ENCODE results near the gene ACKR3.

Gene ACKR3

GRCh38 chr2:236569573-236569973 lies at the start of gene ACKR3:
Gene ACKR3, plus strand, starts transcription at chr2:236569825. Its CDS starts 10,641 bp downstream, at chr2:236580466.
- Mint-ChIP-seq H3K4me3 (peak within 1 kb of the TSS; percentile 57 to 88), H3K9me3 (no peaks in the 10 kb centered on the region), H3K27me3 (peaks cover 9 to 23% of the 10 kb centered on the region in 2 donors), H3K4me1 (peaks cover 18 to 42% of the 10 kb centered on the region in 2 donors), H3K36me3 (no peaks in the 10 kb centered on the region), H3K27ac (peak within 1 kb of the TSS; percentile 70)
- peak; percentile 93 for ATAC-seq (replicated peaks)
- DNase-seq = peak; percentile 64

- H3K4me1 Mint-ChIP-seq = peaks cover 0 to 2% of the 10 kb centered on the region in 2 donors
- H3K27me3 Mint-ChIP-seq = peaks cover 10 to 23% of the 10 kb centered on the region in 2 donors
- ATAC-seq (replicated peaks) = no peak
- no peaks in the 10 kb centered on the region for H3K36me3 Mint-ChIP-seq
- no peak overlapping the region for H3K4me3 Mint-ChIP-seq
- peaks cover 0 to 1% of the 10 kb centered on the region in 2 donors for H3K9me3 Mint-ChIP-seq
- no peak overlapping the region for H3K27ac Mint-ChIP-seq
- no peak for DNase-seq
These were observed 48.1 kb upstream of the ACKR3 start for GRCh38 chr2:236521556-236521955.

GRCh38 chr2:236523249-236523648 lies 46.4 kb upstream of the ACKR3 start:
- DNase-seq (no peak), ATAC-seq (replicated peaks) (no peak)
- Mint-ChIP-seq H3K4me1 (peaks cover 0 to 4% of the 10 kb centered on the region in 2 donors), H3K4me3 (no peak overlapping the region), H3K27ac (no peak overlapping the region), H3K27me3 (peaks cover 15 to 23% of the 10 kb centered on the region in 2 donors), H3K9me3 (peaks cover 0 to 1% of the 10 kb centered on the region in 2 donors), H3K36me3 (no peaks in the 10 kb centered on the region)

GRCh38 chr2:236525411-236525997 lies 44.1 kb upstream of the ACKR3 start:
- no peak for ATAC-seq (replicated peaks)
- DNase-seq = no peak

GRCh38 chr2:236526455-236527158 lies 43.0 kb upstream of the ACKR3 start:
- no peak overlapping the region for H3K4me3 Mint-ChIP-seq
- H3K36me3 Mint-ChIP-seq = no peaks in the 10 kb centered on the region
- peaks cover 0 to 1% of the 10 kb centered on the region in 2 donors for H3K9me3 Mint-ChIP-seq
- H3K4me1 Mint-ChIP-seq = peaks cover 0 to 16% of the 10 kb centered on the region in 2 donors
- H3K27ac Mint-ChIP-seq = no peak overlapping the region
- peaks cover 15 to 19% of the 10 kb centered on the region in 2 donors for H3K27me3 Mint-ChIP-seq
- ATAC-seq (replicated peaks) (no peak), DNase-seq (no peak)

More at GRCh38 chr2:236525411-236525997, 44.1 kb upstream of the ACKR3 start:
- Mint-ChIP-seq H3K9me3 (peaks cover 0 to 1% of the 10 kb centered on the region in 2 donors), H3K27ac (no peak overlapping the region), H3K27me3 (peaks cover 15 to 23% of the 10 kb centered on the region in 2 donors), H3K4me3 (no peak overlapping the region), H3K4me1 (peaks cover 0 to 6% of the 10 kb centered on the region in 2 donors), H3K36me3 (no peaks in the 10 kb centered on the region)

- Mint-ChIP-seq H3K4me3 (no peak overlapping the region), H3K27ac (no peak overlapping the region), H3K27me3 (peaks cover 15 to 18% of the 10 kb centered on the region in 2 donors), H3K4me1 (peaks cover 0 to 16% of the 10 kb centered on the region in 2 donors), H3K9me3 (peaks cover 0 to 1% of the 10 kb centered on the region in 2 donors), H3K36me3 (no peaks in the 10 kb centered on the region)
- ATAC-seq (replicated peaks) (no peak), DNase-seq (no peak)
These were observed 42.4 kb upstream of the ACKR3 start for GRCh38 chr2:236527159-236527630.

GRCh38 chr2:236529606-236530005 lies 40.0 kb upstream of the ACKR3 start:
- no peak for ATAC-seq (replicated peaks)
- no peaks in the 10 kb centered on the region for H3K36me3 Mint-ChIP-seq
- no peak overlapping the region for H3K4me3 Mint-ChIP-seq
- H3K9me3 Mint-ChIP-seq = peaks cover 0 to 1% of the 10 kb centered on the region in 2 donors
- H3K27me3 Mint-ChIP-seq = peaks cover 10 to 15% of the 10 kb centered on the region in 2 donors
- DNase-seq = no peak
- H3K4me1 Mint-ChIP-seq = peaks cover 0 to 16% of the 10 kb centered on the region in 2 donors
- H3K27ac Mint-ChIP-seq = no peak overlapping the region

- ATAC-seq (replicated peaks) = peak in 1 of 2 donors; percentile 36
- peaks cover 0 to 21% of the 10 kb centered on the region in 2 donors for H3K4me1 Mint-ChIP-seq
- no peak overlapping the region for H3K4me3 Mint-ChIP-seq
- H3K36me3 Mint-ChIP-seq = no peaks in the 10 kb centered on the region
- H3K9me3 Mint-ChIP-seq = peaks cover 0 to under 1% of the 10 kb centered on the region in 2 donors
- no peak for DNase-seq
- H3K27ac Mint-ChIP-seq = no peak overlapping the region
- H3K27me3 Mint-ChIP-seq = peaks cover 6 to 7% of the 10 kb centered on the region in 2 donors
These were observed 39.1 kb upstream of the ACKR3 start for GRCh38 chr2:236530512-236530911.

- Mint-ChIP-seq H3K4me3 (no peak overlapping the region), H3K36me3 (no peaks in the 10 kb centered on the region), H3K9me3 (no peaks in the 10 kb centered on the region), H3K27ac (no peak overlapping the region), H3K4me1 (peaks cover 4 to 28% of the 10 kb centered on the region in 2 donors), H3K27me3 (peaks cover 5 to 6% of the 10 kb centered on the region in 2 donors)
- ATAC-seq (replicated peaks) (no peak), DNase-seq (no peak)
These were observed 38.4 kb upstream of the ACKR3 start for GRCh38 chr2:236531195-236531594.

GRCh38 chr2:236531996-236532395 lies 37.6 kb upstream of the ACKR3 start:
- Mint-ChIP-seq H3K36me3 (no peaks in the 10 kb centered on the region), H3K9me3 (no peaks in the 10 kb centered on the region), H3K4me3 (no peak overlapping the region), H3K4me1 (peaks cover 9 to 36% of the 10 kb centered on the region in 2 donors), H3K27ac (no peak overlapping the region), H3K27me3 (peaks cover 5 to 6% of the 10 kb centered on the region in 2 donors)
- ATAC-seq (replicated peaks) = no peak
- no peak for DNase-seq

GRCh38 chr2:236533343-236533742 lies 36.3 kb upstream of the ACKR3 start:
- no peak for DNase-seq
- H3K36me3 Mint-ChIP-seq = no peaks in the 10 kb centered on the region
- ATAC-seq (replicated peaks) = no peak
- no peak overlapping the region for H3K27ac Mint-ChIP-seq
- no peaks in the 10 kb centered on the region for H3K9me3 Mint-ChIP-seq
- H3K4me3 Mint-ChIP-seq = no peak overlapping the region
- H3K4me1 Mint-ChIP-seq = peaks cover 18 to 45% of the 10 kb centered on the region in 2 donors
- peaks cover 0 to 6% of the 10 kb centered on the region in 2 donors for H3K27me3 Mint-ChIP-seq

- peaks cover under 1 to 3% of the 10 kb centered on the region in 2 donors for H3K9me3 Mint-ChIP-seq
- peaks cover 0 to 3% of the 10 kb centered on the region in 2 donors for H3K36me3 Mint-ChIP-seq
- H3K4me3 Mint-ChIP-seq = no peak overlapping the region
- DNase-seq (no peak), ATAC-seq (replicated peaks) (no peak)
- peaks cover 23 to 61% of the 10 kb centered on the region in 2 donors for H3K4me1 Mint-ChIP-seq
- H3K27me3 Mint-ChIP-seq = peaks cover 0 to 6% of the 10 kb centered on the region in 2 donors
- H3K27ac Mint-ChIP-seq = no peak overlapping the region
These were observed 34.6 kb upstream of the ACKR3 start for GRCh38 chr2:236535024-236535423.

GRCh38 chr2:236536727-236537398 lies 32.8 kb upstream of the ACKR3 start:
- Mint-ChIP-seq H3K27ac (no peak overlapping the region), H3K4me3 (peak overlapping the region; percentile 26 to 66), H3K4me1 (peaks cover 25 to 54% of the 10 kb centered on the region in 2 donors), H3K36me3 (peaks cover 2 to 11% of the 10 kb centered on the region in 2 donors), H3K27me3 (peaks cover 0 to 6% of the 10 kb centered on the region in 2 donors), H3K9me3 (peaks cover 8% of the 10 kb centered on the region in 2 donors)
- ATAC-seq (replicated peaks) = peak; percentile 61 to 75
- no peak for DNase-seq

GRCh38 chr2:236538242-236538641 lies 31.4 kb upstream of the ACKR3 start:
- peaks cover 30 to 54% of the 10 kb centered on the region in 2 donors for H3K4me1 Mint-ChIP-seq
- peak overlapping the region; percentile 74 for H3K27ac Mint-ChIP-seq
- ATAC-seq (replicated peaks) (peak; percentile 48 to 58), DNase-seq (no peak)
- peaks cover 8 to 10% of the 10 kb centered on the region in 2 donors for H3K9me3 Mint-ChIP-seq
- H3K36me3 Mint-ChIP-seq = peaks cover 2 to 12% of the 10 kb centered on the region in 2 donors
- H3K4me3 Mint-ChIP-seq = peak overlapping the region; percentile 73 to 76
- H3K27me3 Mint-ChIP-seq = peaks cover 0 to 6% of the 10 kb centered on the region in 2 donors

Data from stimulated activated naive B cell treated with anti-CD40 and anti-IgM and Interleukin-4, amounts not matched to agents 10 μg/mL and 1 μg/mL and 100 μg/mL, for 72 hours (primary cell).